Endodermal cell (in vitro differentiated cells): ENCODE data around the gene KIAA1958. TPM values are rescaled to one million over a fixed set of nuclear protein-coding genes. Genes with fewer than 3 reads are reported as not detected.

Experiments
- DNase-seq: peaks from one replicate; pipeline ENCODE4 v3.0.0-alpha.2; 2017
- H3K27ac ChIP-seq: 2 replicates; pipeline ENCODE4 v1.5.1; 2013; ENCODE audit warnings: mild to moderate bottlenecking, low read depth, low read length, moderate library complexity
- H3K27me3 ChIP-seq: 2 replicates; pipeline ENCODE4 v1.6.1; 2013; ENCODE audit warnings: mild to moderate bottlenecking, low read length, moderate library complexity; ENCODE audit not compliant: insufficient read depth, control insufficient read depth, poor library complexity, severe bottlenecking
- H3K36me3 ChIP-seq: 2 replicates; pipeline ENCODE4 v1.7.0; 2013; ENCODE audit warnings: mild to moderate bottlenecking, low read length, moderate library complexity; ENCODE audit not compliant: control insufficient read depth, insufficient read depth
- H3K4me1 ChIP-seq: one replicate; pipeline ENCODE4 v1.7.0; 2013; ENCODE audit warnings: low read length; ENCODE audit not compliant: control insufficient read depth, insufficient read depth
- H3K4me3 ChIP-seq: 2 replicates; pipeline ENCODE4 v1.5.1; 2013; ENCODE audit warnings: mild to moderate bottlenecking, low read length, moderate library complexity
- H3K9ac ChIP-seq: 2 replicates; pipeline ENCODE4 v1.6.1; 2013; ENCODE audit warnings: mild to moderate bottlenecking, low read length, moderate library complexity; ENCODE audit not compliant: poor library complexity, severe bottlenecking; ENCODE audit errors: extremely low read depth
- H3K9me3 ChIP-seq: 2 replicates; pipeline ENCODE4 v1.6.1; 2013; ENCODE audit warnings: mild to moderate bottlenecking, low read length, moderate library complexity; ENCODE audit not compliant: control insufficient read depth
- H3K27ac Mint-ChIP-seq: 2 replicates; pipeline ENCODE4 v1.8.0; 2020; ENCODE audit warnings: mixed read lengths
- H3K27me3 Mint-ChIP-seq: 2 replicates; pipeline ENCODE4 v1.8.0; 2021; ENCODE audit warnings: mild to moderate bottlenecking, mixed read lengths; ENCODE audit not compliant: insufficient read depth
- H3K36me3 Mint-ChIP-seq: 2 replicates; pipeline ENCODE4 v1.8.0; 2020; ENCODE audit warnings: low read depth, mixed read lengths
- H3K4me1 Mint-ChIP-seq: 2 replicates; pipeline ENCODE4 v1.8.0; 2020; ENCODE audit warnings: mixed read lengths
- H3K4me3 Mint-ChIP-seq: 2 replicates; pipeline ENCODE4 v1.8.0; 2020; ENCODE audit warnings: mild to moderate bottlenecking, moderate library complexity, mixed read lengths
- H3K9me3 Mint-ChIP-seq: 2 replicates; pipeline ENCODE4 v1.8.0; 2020; ENCODE audit warnings: mild to moderate bottlenecking, mixed read lengths
- CTCF ChIP-seq: fragments of 200-600 bp; sonication (generic); conservative IDR thresholded peaks from 2 replicates; pipeline ENCODE4 v1.5.0; 2021; ENCODE audit warnings: antibody characterized with exemption, mild to moderate bottlenecking
- WGBS, 2 experiments: methylation state at CpG; one replicate each; pipeline versions ENCODE4 v1.1.5 to v1.1.7; 2013; ENCODE audit warnings: missing lambda C conversion rate in 2 of 2, mixed read lengths in 1 of 2; ENCODE audit not compliant: insufficient coverage in 1 of 2, insufficient read length in 1 of 2; 5-methylcytosine and 5-hydroxymethylcytosine counted together
- total RNA-seq, 2 donors: library from RNA; stranded (reverse); fragmentation: NEBNext Ultra II Directional in 1 of 2; extraction: Animal tissue kit (Norgen Biotek cat#: 25700) in 1 of 2; gene quantifications; 2 replicates in 1 of 2; 3 replicates in 1 of 2; pipeline ENCODE4 v1.2.1, GENCODE V29; 2021

The KIAA1958 gene
- total RNA-seq, 2 donors from 2014 or later: 44.6 to 50.9 TPM

GRCh38 chr9:112604790-112605189 is 118.2 kb downstream of the KIAA1958 start:
- Histone ChIP-seq H3K9me3 (no peaks in the 10 kb centered on the region), H3K4me1 (no peaks in the 10 kb centered on the region), H3K36me3 (no peaks in the 10 kb centered on the region), H3K4me3 (no peak overlapping the region), H3K27ac (no peak overlapping the region), H3K9ac (no peak overlapping the region), H3K27me3 (no peaks in the 10 kb centered on the region)
- H3K27ac Mint-ChIP-seq: no peak overlapping the region
- H3K9me3 Mint-ChIP-seq: no peaks in the 10 kb centered on the region
- WGBS, 2 experiments: no CpG with 5 or more reads among the region's 2 CpGs
- TF ChIP-seq CTCF: no peak
- peaks cover 14% of the 10 kb centered on the region for H3K4me1 Mint-ChIP-seq
- peaks cover 2% of the 10 kb centered on the region for H3K36me3 Mint-ChIP-seq
- no peak overlapping the region for H3K4me3 Mint-ChIP-seq
- no peak for DNase-seq
- no peaks in the 10 kb centered on the region for H3K27me3 Mint-ChIP-seq

- Histone ChIP-seq H3K4me1 (no peaks in the 10 kb centered on the region), H3K27me3 (no peaks in the 10 kb centered on the region), H3K36me3 (no peaks in the 10 kb centered on the region), H3K9me3 (no peaks in the 10 kb centered on the region), H3K27ac (no peak overlapping the region), H3K4me3 (no peak overlapping the region), H3K9ac (no peak overlapping the region)
- DNase-seq: no peak
- 88 to 100% methylated on average over 1 of the region's 1 CpG for WGBS, 2 experiments
- peaks cover 2% of the 10 kb centered on the region for H3K36me3 Mint-ChIP-seq
- H3K9me3 Mint-ChIP-seq: no peaks in the 10 kb centered on the region
- peaks cover 14% of the 10 kb centered on the region for H3K4me1 Mint-ChIP-seq
- no peak for TF ChIP-seq CTCF
- no peaks in the 10 kb centered on the region for H3K27me3 Mint-ChIP-seq
- no peak overlapping the region for H3K4me3 Mint-ChIP-seq
- H3K27ac Mint-ChIP-seq: no peak overlapping the region
These were observed 118.9 kb downstream of the KIAA1958 start for GRCh38 chr9:112605518-112605917.

GRCh38 chr9:112605963-112606699 is 119.5 kb downstream of the KIAA1958 start:
- no peak for TF ChIP-seq CTCF
- Histone ChIP-seq H3K27me3 (no peaks in the 10 kb centered on the region), H3K9ac (no peak overlapping the region), H3K27ac (no peak overlapping the region), H3K4me1 (no peaks in the 10 kb centered on the region), H3K4me3 (no peak overlapping the region), H3K9me3 (no peaks in the 10 kb centered on the region), H3K36me3 (no peaks in the 10 kb centered on the region)
- peaks cover 14% of the 10 kb centered on the region for H3K4me1 Mint-ChIP-seq
- WGBS, 2 experiments: 96% methylated on average over 2 of the region's 2 CpGs; no CpG with 5 or more reads in 1 of the 2 experiments
- no peak overlapping the region for H3K4me3 Mint-ChIP-seq
- H3K27ac Mint-ChIP-seq: no peak overlapping the region
- H3K27me3 Mint-ChIP-seq: no peaks in the 10 kb centered on the region
- H3K9me3 Mint-ChIP-seq: no peaks in the 10 kb centered on the region
- H3K36me3 Mint-ChIP-seq: peaks cover 2% of the 10 kb centered on the region
- no peak for DNase-seq
